ENCODE results near the gene TMEM245.

The TMEM245 gene

GRCh38 chr9:109010746-109011145 is 109.0 kb downstream of the TMEM245 start:
- TF ChIP-seq POLR2A (IDR thresholded peaks at IDR 0.05; ENCODE audit: extremely low read depth, insufficient read length) (no peak), MYC (IDR thresholded peaks at IDR 0.05; ENCODE audit: low read depth, low read length) (no peak), MAX (IDR thresholded peaks at IDR 0.05; ENCODE audit: low read depth, low read length) (no peak), CTCF (IDR thresholded peaks at IDR 0.05; ENCODE audit: low read depth, low read length) (no peak)
- H3K4me3 ChIP-seq (ENCODE audit: low read depth, low read length): no peak overlapping the region
- peak; percentile 54 for DNase-seq (ENCODE audit: low read depth)

- DNase-seq (ENCODE audit: low read depth): no peak
- TF ChIP-seq MAX (IDR thresholded peaks at IDR 0.05; ENCODE audit: low read depth, low read length): no peak
- no peak for TF ChIP-seq MYC (IDR thresholded peaks at IDR 0.05; ENCODE audit: low read depth, low read length)
- no peak for TF ChIP-seq CTCF (IDR thresholded peaks at IDR 0.05; ENCODE audit: low read depth, low read length)
- TF ChIP-seq POLR2A (IDR thresholded peaks at IDR 0.05; ENCODE audit: extremely low read depth, insufficient read length): no peak
- no peak overlapping the region for H3K4me3 ChIP-seq (ENCODE audit: low read depth, low read length)
These were observed 114.1 kb downstream of the TMEM245 start for GRCh38 chr9:109005678-109006077.

GRCh38 chr9:109003116-109003515 is 116.6 kb downstream of the TMEM245 start:
- DNase-seq (ENCODE audit: low read depth): no peak
- H3K4me3 ChIP-seq (ENCODE audit: low read depth, low read length): no peak overlapping the region
- TF ChIP-seq CTCF (IDR thresholded peaks at IDR 0.05; ENCODE audit: low read depth, low read length): no peak
- TF ChIP-seq MAX (IDR thresholded peaks at IDR 0.05; ENCODE audit: low read depth, low read length): no peak
- no peak for TF ChIP-seq MYC (IDR thresholded peaks at IDR 0.05; ENCODE audit: low read depth, low read length)
- TF ChIP-seq POLR2A (IDR thresholded peaks at IDR 0.05; ENCODE audit: extremely low read depth, insufficient read length): no peak

GRCh38 chr9:109002141-109002540 is 117.6 kb downstream of the TMEM245 start:
- no peak for DNase-seq (ENCODE audit: low read depth)
- no peak overlapping the region for H3K4me3 ChIP-seq (ENCODE audit: low read depth, low read length)
- TF ChIP-seq MYC (IDR thresholded peaks at IDR 0.05; ENCODE audit: low read depth, low read length) (no peak), POLR2A (IDR thresholded peaks at IDR 0.05; ENCODE audit: extremely low read depth, insufficient read length) (no peak), CTCF (IDR thresholded peaks at IDR 0.05; ENCODE audit: low read depth, low read length) (no peak), MAX (IDR thresholded peaks at IDR 0.05; ENCODE audit: low read depth, low read length) (no peak)

GRCh38 chr9:109001275-109001676 is 118.5 kb downstream of the TMEM245 start:
- H3K4me3 ChIP-seq (ENCODE audit: low read depth, low read length): no peak overlapping the region
- DNase-seq (ENCODE audit: low read depth): no peak
- TF ChIP-seq MYC (IDR thresholded peaks at IDR 0.05; ENCODE audit: low read depth, low read length) (no peak), CTCF (IDR thresholded peaks at IDR 0.05; ENCODE audit: low read depth, low read length) (no peak), POLR2A (IDR thresholded peaks at IDR 0.05; ENCODE audit: extremely low read depth, insufficient read length) (no peak)

GRCh38 chr9:108997112-108997511 is 122.6 kb downstream of the TMEM245 start:
- peak; percentile 25 for DNase-seq (ENCODE audit: low read depth)
- no peak overlapping the region for H3K4me3 ChIP-seq (ENCODE audit: low read depth, low read length)
- TF ChIP-seq MYC (IDR thresholded peaks at IDR 0.05; ENCODE audit: low read depth, low read length) (no peak), CTCF (IDR thresholded peaks at IDR 0.05; ENCODE audit: low read depth, low read length) (no peak), POLR2A (IDR thresholded peaks at IDR 0.05; ENCODE audit: extremely low read depth, insufficient read length) (no peak), MAX (IDR thresholded peaks at IDR 0.05; ENCODE audit: low read depth, low read length) (no peak)
